Lung (tissue), 12 donors: ENCODE measurements around the gene HYAL4. TPM values are rescaled to one million over a fixed set of nuclear protein-coding genes. Genes with fewer than 3 reads are reported as not detected.

Source experiments
- ATAC-seq: fragments of 200-7000 bp; cut with Tn5 transposase; one replicate; pipeline ENCODE4 v1.9.1; 2020; ENCODE audit warnings: moderate number of reproducible peaks; ENCODE audit not compliant: insufficient read depth, low FRiP score
- DNase-seq, 3 donors: peaks; one replicate each; pipeline ENCODE4 v3.0.0-alpha.2; 2013 to 2017
- H3K27ac ChIP-seq, 2 donors: one replicate each; pipeline ENCODE4 v1.5.1; 2013; ENCODE audit warnings: mild to moderate bottlenecking in 2 of 2, moderate library complexity in 2 of 2, control low read depth in 1 of 2, inconsistent platforms in 1 of 2, low read depth in 1 of 2, low read length in 1 of 2
- H3K27me3 ChIP-seq, 3 donors: one replicate each; pipeline ENCODE4 v1.5.1; 2013; ENCODE audit warnings: low read length in 2 of 3; ENCODE audit not compliant: control insufficient read depth in 3 of 3, insufficient read depth in 3 of 3
- H3K36me3 ChIP-seq, 4 donors: one replicate each; pipeline ENCODE4 v1.5.1; 2013; ENCODE audit warnings: low read length in 4 of 4, mild to moderate bottlenecking in 1 of 4, moderate library complexity in 1 of 4; ENCODE audit not compliant: control insufficient read depth in 4 of 4, insufficient read depth in 4 of 4
- H3K4me1 ChIP-seq, 5 donors: one replicate each; pipeline ENCODE4 v1.5.1; 2013; ENCODE audit warnings: low read length in 5 of 5, mild to moderate bottlenecking in 2 of 5, moderate library complexity in 1 of 5; ENCODE audit not compliant: control insufficient read depth in 5 of 5, insufficient read depth in 5 of 5
- H3K4me3 ChIP-seq: one replicate; pipeline ENCODE4 v1.5.1; 2013; ENCODE audit warnings: mild to moderate bottlenecking, control low read depth, moderate library complexity
- H3K9ac ChIP-seq, 2 donors: one replicate each; pipeline ENCODE4 v1.5.1; 2013; ENCODE audit warnings: low read length in 2 of 2, control low read depth in 1 of 2; ENCODE audit not compliant: insufficient read depth in 1 of 2
- H3K9me3 ChIP-seq, 4 donors: one replicate each; pipeline ENCODE4 v1.5.1; 2013; ENCODE audit warnings: low read length in 3 of 4, mild to moderate bottlenecking in 1 of 4, moderate library complexity in 1 of 4; ENCODE audit not compliant: control insufficient read depth in 4 of 4, insufficient read depth in 3 of 4
- CTCF ChIP-seq: IDR thresholded peaks from 2 replicates; pipeline ENCODE4 v1.5.1; 2012; ENCODE audit warnings: mild to moderate bottlenecking; ENCODE audit errors: control extremely low read depth, extremely low read depth
- WGBS, 2 donors: extraction: QIAGEN DNeasy Blood & Tissue Kit; methylation state at CpG; one replicate each; pipeline ENCODE4 v1.1.7; 2013; 5-methylcytosine and 5-hydroxymethylcytosine counted together
- polyA plus RNA-seq, 2 donors: library from polyadenylated mRNA; stranded (reverse); fragments of 200-250 nt; gene quantifications; one replicate each; pipeline ENCODE4 v1.2.1, GENCODE V29; 2013
- total RNA-seq, 2 donors: library from RNA; depleted of rRNA in 1 of 2; stranded (reverse); fragments of >200 nt in 1 of 2; gene quantifications; one replicate each; pipeline ENCODE4 v1.2.1, GENCODE V29; 2014 to 2021
- donor health status: control.
- donor health status: control.
- donor health status: Bipolar disorder and iron deficiency.
- donor health status: healthy.
- donor health status: DM: yes; HTN: yes; CAD: no.

The HYAL4 gene
- total and polyA plus RNA-seq, 4 donors: 0.07 to 0.74 TPM; not detected in 2

- H3K9me3 ChIP-seq: no peaks in the 10 kb centered on the region
- H3K36me3 ChIP-seq: no peaks in the 10 kb centered on the region
- H3K27me3 ChIP-seq: no peaks in the 10 kb centered on the region
- no peak for ATAC-seq
- WGBS, 2 donors: 77 to 82% methylated on average over 3 of the region's 3 CpGs
- TF ChIP-seq CTCF: no peak
- no peaks in the 10 kb centered on the region for H3K4me1 ChIP-seq
- H3K4me3 ChIP-seq: no peak overlapping the region
- no peak for DNase-seq
- H3K9ac ChIP-seq: no peak overlapping the region
- no peak overlapping the region for H3K27ac ChIP-seq
These were observed 19.5 kb downstream of the HYAL4 start for GRCh38 chr7:123864436-123864835.

GRCh38 chr7:123864966-123865365 lies 20.0 kb downstream of the HYAL4 start:
- no peak overlapping the region for H3K27ac ChIP-seq
- 57 to 79% methylated on average over 1 of the region's 1 CpG for WGBS, 2 donors

GRCh38 chr7:123865517-123866117 lies 20.6 kb downstream of the HYAL4 start:
- Histone ChIP-seq H3K27me3 (no peaks in the 10 kb centered on the region), H3K27ac (no peak overlapping the region), H3K9ac (no peak overlapping the region), H3K4me3 (no peak overlapping the region), H3K36me3 (no peaks in the 10 kb centered on the region), H3K9me3 (no peaks in the 10 kb centered on the region), H3K4me1 (no peaks in the 10 kb centered on the region)
- DNase-seq (peak; percentile 58 to 84 (median 80)), ATAC-seq (peak; percentile 89)
- 18 to 20% methylated on average over 3 of the region's 3 CpGs for WGBS, 2 donors
- peak; percentile 53 for TF ChIP-seq CTCF

More at GRCh38 chr7:123864966-123865365, 20.0 kb downstream of the HYAL4 start:
- H3K4me1 ChIP-seq: no peaks in the 10 kb centered on the region
- no peak for ATAC-seq
- H3K4me3 ChIP-seq: no peak overlapping the region
- no peaks in the 10 kb centered on the region for H3K27me3 ChIP-seq
- TF ChIP-seq CTCF: no peak
- no peaks in the 10 kb centered on the region for H3K36me3 ChIP-seq
- no peak overlapping the region for H3K9ac ChIP-seq
- no peaks in the 10 kb centered on the region for H3K9me3 ChIP-seq
- no peak for DNase-seq

- DNase-seq (no peak), ATAC-seq (no peak)
- no peak for TF ChIP-seq CTCF
- H3K4me3 ChIP-seq: no peak overlapping the region
- H3K27ac ChIP-seq: no peak overlapping the region
- WGBS, 2 donors: 67 to 80% methylated on average over 1 of the region's 1 CpG
- no peaks in the 10 kb centered on the region for H3K36me3 ChIP-seq
- no peak overlapping the region for H3K9ac ChIP-seq
- peaks cover 0 to 2% (median 0%) of the 10 kb centered on the region in 5 donors for H3K4me1 ChIP-seq
- H3K9me3 ChIP-seq: no peaks in the 10 kb centered on the region
- no peaks in the 10 kb centered on the region for H3K27me3 ChIP-seq
These were observed 22.3 kb downstream of the HYAL4 start for GRCh38 chr7:123867225-123867624.
